Activated CD4-positive, CD25-positive, alpha-beta regulatory T cell treated with anti-CD3 and anti-CD28 coated beads, Interleukin-2, amount 50 U/mL, for 72 hours (primary cell): ENCODE data around the gene ULK1.
A peak's percentile ranks its signal among the peaks of the same experiment; 100 is the strongest.

Experiments used
- DNase-seq: peaks from one replicate; pipeline ENCODE4 v3.0.0; 2021

ULK1 gene

DNA sequence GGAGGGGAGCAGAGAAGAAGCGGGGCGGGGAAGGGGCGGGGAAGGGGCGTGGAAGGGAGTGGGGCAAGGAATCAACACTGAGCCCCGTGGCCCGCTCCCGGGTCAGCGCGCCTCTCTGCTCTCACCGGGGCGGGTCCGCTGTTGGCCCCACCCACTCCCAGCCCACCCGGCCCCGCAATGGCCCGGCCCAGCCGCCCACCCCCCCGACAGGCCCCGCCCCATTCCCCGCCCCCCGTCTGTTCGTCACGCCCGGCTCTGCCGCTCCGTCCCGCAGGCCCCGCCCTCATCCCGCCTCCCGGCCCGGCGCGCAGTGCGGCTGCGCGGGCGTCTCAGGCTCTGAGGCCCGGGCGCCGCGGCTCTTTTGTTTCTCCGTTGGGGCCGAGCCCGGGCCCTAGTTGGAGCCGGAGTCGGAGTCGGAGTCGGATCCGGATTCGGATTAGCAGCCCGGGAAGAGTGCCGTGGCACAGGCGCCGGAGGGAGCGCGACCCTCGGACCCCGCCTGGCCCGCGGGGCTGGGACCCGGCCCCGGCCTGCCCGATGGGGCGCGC is at the start of gene ULK1:
Gene ULK1, plus strand, starts transcription at position 310 of the 548 bp plus-strand sequence. CDS start 380 bp downstream, outside the sequence.
- peak; percentile 97 for DNase-seq

DNA sequence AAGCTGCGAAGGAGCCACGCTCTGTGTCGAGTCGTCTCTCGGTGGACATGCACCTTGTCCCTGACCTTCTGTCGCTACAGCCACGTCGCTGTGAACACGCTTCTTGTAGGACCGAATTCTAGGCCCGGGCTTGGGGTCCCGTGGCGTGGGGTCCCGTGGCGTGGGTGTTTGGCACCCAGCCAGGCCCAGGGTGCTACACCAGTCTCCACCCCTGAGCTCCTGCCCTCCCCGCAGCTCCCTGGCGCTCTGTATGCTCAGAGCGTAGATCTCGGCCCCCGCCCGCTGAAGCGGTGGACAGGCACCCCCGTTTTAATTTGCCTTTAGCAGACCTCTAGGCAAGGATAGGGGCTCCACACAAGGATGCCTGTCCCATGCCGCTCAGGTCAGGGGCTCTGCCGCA is 49.8 kb upstream of the ULK1 start:
- DNase-seq = no peak

- no peak for DNase-seq
These were observed 49.3 kb upstream of the ULK1 start for GRCh38 chr12:131845121-131845520.

GRCh38 chr12:131847456-131847855 is 47.0 kb upstream of the ULK1 start:
- DNase-seq = no peak

DNA sequence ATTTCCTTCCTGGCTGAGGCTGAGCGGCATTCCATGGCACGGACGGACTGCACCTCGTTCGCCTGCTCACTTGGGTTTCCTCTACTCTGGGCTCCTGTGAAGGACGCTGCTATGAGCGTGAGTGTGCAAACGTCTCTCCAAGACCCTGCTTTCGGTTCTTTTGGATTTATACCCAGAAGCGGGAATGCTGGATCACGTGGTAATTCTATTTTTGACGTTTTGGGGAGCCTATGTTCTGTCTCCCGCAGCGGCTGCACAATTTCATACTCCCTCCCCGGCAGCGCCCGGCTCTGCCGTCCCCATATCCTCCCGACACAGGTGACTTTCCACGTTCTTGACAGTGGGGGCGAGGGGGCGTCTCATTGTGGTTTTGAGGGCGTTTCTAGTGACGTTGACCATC is 45.7 kb upstream of the ULK1 start:
- DNase-seq = no peak

GRCh38 chr12:131849700-131850553 is 44.5 kb upstream of the ULK1 start:
- no peak for DNase-seq

- no peak for DNase-seq
These were observed 43.4 kb upstream of the ULK1 start for GRCh38 chr12:131850856-131851559.

- DNase-seq = no peak
These were observed 42.5 kb upstream of the ULK1 start for GRCh38 chr12:131851741-131852550.

DNA sequence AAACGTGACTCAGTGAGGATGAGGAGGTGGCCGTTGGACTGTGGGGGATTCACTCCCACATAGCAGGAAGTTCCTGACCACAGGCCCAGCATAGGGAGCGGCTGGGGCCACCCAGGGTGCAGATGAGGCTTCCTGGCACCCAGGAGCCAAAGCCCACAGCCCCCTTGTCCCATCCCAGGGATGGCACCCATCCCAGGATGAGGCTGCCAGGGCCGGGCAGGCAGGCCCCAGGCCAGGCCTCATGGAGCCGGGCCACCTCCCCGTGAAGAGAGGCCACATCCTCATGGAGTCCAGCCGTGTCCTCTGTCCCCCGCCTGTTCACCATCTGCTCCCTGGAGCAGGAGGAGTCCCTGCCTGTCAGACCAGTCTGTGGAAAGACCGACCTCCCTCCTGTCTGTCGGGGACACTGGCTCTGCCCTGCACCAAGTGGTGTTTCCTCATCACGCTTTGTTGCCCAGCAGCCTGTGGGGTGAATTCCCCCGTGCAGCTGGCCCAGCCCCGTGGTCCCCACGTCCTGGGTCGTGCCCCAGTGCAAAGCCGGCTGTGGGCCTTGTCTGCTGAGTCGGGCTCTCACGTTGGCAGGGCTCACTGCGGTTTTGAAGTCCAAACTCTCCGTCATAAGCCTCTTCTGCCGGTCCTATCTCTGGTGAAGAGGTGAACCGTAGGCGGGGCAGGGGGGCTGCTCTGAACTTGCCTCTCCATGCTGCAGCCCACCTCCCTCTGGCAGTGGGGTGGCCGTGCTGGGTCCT is 41.7 kb upstream of the ULK1 start:
- DNase-seq = no peak

DNA sequence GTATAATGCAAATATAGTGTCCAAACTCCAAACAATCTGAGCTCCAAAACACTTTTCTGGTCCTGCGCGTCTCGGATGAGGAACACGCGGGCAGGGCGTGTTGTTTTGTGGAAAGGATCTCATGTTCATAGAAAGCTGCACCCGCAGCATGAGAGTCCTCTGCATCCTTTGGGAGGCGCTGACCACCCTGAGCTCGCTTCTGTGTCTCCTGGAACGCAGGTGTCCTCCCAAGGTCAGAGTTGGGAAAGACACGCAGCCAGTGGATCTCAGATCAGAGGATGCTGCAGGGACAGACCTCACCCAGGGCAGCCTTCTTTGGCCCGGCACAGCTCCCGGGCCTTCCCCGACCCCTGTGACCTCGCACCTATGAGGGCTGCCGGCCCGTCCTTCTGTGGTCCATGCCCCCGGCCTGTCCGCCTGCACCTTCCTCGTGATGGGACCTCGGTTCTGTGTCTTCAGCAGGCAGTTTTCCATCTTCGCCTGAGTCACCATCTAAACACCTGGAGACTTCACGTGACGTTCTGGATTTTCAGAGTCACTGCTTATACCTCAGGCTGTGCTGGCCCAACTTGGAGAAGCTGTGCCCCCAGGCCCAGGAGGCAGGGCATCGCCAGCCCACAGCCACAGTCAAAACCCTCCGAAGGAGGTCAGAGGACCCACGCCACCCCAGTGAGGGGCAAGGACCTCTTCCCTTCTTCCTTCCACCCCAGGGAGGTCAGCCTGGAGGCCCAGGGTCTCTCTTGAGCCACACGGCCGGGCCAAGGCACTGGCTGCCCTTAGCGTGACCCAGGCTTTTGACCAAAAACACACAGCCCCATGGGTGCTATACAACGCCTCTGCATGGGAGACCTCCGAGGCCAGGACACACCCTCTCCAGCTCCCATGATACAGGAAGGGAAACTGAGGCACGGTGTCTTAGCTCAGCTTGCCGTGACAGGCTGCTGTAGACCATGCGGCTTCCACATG is 40.3 kb upstream of the ULK1 start:
- DNase-seq = no peak

- DNase-seq = no peak
These were observed 39.5 kb upstream of the ULK1 start for GRCh38 chr12:131854861-131855476.

DNA sequence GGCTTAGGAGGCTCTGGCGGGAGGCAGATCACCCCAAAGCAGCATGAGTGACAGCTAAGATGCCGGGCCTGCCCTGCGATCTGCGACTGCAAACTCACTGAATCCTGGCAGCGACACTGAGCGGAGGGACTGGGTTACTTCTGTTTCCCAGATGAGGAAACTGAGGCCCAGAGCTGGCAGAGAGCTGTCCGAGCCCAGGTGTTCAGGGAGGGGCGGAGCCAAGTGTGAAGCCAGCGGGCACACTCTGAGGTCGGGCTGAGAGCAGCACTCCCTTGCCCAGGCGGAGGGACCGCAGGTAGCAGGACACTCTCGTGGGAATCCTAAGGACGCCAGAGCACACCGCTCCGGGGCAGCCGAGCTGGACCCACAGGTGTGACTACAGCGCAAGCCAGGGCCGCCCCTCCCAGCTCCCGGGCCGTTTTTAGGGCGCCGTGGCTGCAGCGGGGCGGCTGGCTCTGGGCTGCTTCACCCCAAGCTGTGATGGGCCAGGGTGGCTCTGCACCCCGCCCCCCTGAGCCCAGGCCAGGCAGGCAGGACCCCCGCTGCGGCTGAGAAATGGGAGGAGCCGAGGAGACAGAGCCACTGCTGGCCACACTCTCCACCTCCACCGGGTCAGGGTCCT is 38.8 kb upstream of the ULK1 start:
- DNase-seq = no peak

DNA sequence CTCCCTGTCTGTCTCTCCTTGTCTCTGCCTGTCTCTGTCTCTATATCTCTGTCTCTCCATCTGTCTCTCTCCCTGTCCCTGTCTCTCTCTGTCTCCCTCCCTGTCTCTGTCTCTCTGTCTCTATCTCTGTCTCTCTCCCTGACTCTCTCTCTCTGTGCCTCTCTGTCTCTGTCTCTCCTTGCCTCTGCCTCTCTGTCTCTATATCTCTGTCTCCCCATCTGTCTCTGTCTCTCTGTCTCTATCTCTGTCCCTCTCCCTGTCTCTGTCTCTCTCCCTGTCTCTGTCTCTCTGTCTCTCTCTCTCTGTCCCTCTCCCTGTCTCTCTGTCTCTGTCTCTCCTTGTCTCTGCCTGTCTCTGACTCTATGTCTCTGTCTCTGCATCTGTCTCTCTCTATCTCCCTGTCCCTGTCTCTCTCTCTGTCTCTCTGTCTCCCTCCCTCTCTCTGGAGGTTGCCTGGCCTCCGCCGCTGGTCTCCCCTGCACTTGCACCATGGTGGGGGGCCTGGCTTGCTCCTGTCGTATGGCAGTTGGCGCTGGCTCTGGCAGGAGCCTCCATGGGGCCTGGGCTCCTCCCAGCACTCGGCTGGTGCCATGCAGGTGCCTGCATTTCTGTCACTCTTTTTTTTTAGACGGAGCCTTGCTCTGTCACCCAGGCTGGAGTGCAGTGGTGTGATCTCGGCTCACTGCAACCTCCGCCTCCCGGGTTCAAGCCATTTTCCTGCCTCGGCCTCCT is 37.9 kb upstream of the ULK1 start:
- no peak for DNase-seq

- no peak for DNase-seq
These were observed 36.2 kb upstream of the ULK1 start for GRCh38 chr12:131857908-131858850.

GRCh38 chr12:131860472-131861260 is 33.8 kb upstream of the ULK1 start:
- no peak for DNase-seq

GRCh38 chr12:131861261-131862083 is 33.0 kb upstream of the ULK1 start:
- no peak for DNase-seq

DNA sequence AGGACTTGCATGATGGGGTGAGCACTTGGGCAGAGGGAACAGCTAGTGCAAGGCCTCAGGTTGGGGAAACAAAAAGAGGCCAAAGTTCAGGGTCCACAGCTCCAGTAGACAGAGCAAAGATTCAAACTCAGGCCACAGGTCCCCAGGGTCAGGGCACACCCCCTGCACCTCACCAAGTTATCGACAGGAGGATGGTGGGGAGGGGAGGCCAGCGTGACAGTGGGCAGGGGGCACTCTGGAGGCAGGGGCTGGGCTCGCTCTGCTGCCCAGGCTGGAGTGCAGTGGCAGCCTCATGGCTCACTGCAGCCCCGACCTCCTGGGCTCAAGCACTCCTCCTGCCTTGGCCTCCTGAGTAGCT is 32.4 kb upstream of the ULK1 start:
- no peak for DNase-seq
